ENCODE results near the gene MAN1A1. TPM values are rescaled to one million over a fixed set of nuclear protein-coding genes. Genes with fewer than 3 reads are reported as not detected.

Gene MAN1A1
- total RNA-seq, 4 donors from 2014 or later = 30.0 to 99.0 (median 69.8) TPM

GRCh38 chr6:119280080-119280479 is 69.5 kb downstream of the MAN1A1 start:
- Histone ChIP-seq H3K36me3 (no peaks in the 10 kb centered on the region), H3K4me1 (peaks cover 0 to 5% of the 10 kb centered on the region in 2 donors), H3K4me3 (no peak overlapping the region), H3K27me3 (no peaks in the 10 kb centered on the region), H3K9me3 (no peaks in the 10 kb centered on the region), H3K27ac (no peak overlapping the region)
- no peak for DNase-seq
- no peak for TF ChIP-seq POLR2A (IDR thresholded peaks at IDR 0.05)
- no peak for TF ChIP-seq CTCF (IDR thresholded peaks at IDR 0.05)
- intact Hi-C loops (cut with DNase I; ENCODE audit: low total_unique reads) = no loop called here

- H3K27ac ChIP-seq = no peak overlapping the region
- H3K4me1 ChIP-seq = peaks cover 0 to 9% of the 10 kb centered on the region in 2 donors
- DNase-seq = no peak
- no peaks in the 10 kb centered on the region for H3K27me3 ChIP-seq
- no peaks in the 10 kb centered on the region for H3K36me3 ChIP-seq
- H3K9me3 ChIP-seq = no peaks in the 10 kb centered on the region
- TF ChIP-seq POLR2A (IDR thresholded peaks at IDR 0.05) = no peak
- TF ChIP-seq CTCF (IDR thresholded peaks at IDR 0.05) = no peak
- intact Hi-C loops (cut with DNase I; ENCODE audit: low total_unique reads) = no loop called here
- H3K4me3 ChIP-seq = no peak overlapping the region
Observed at GRCh38 chr6:119278625-119279024, 70.9 kb downstream of the MAN1A1 start.

- Histone ChIP-seq H3K4me3 (no peak overlapping the region), H3K27me3 (no peaks in the 10 kb centered on the region), H3K9me3 (no peaks in the 10 kb centered on the region), H3K27ac (no peak overlapping the region), H3K36me3 (no peaks in the 10 kb centered on the region), H3K4me1 (peaks cover 0 to 9% of the 10 kb centered on the region in 2 donors)
- DNase-seq = no peak
- TF ChIP-seq POLR2A (IDR thresholded peaks at IDR 0.05) (no peak), CTCF (IDR thresholded peaks at IDR 0.05) (no peak)
- intact Hi-C loops (cut with DNase I; ENCODE audit: low total_unique reads) = no loop called here
Observed at GRCh38 chr6:119277052-119277451, 72.5 kb downstream of the MAN1A1 start.

- TF ChIP-seq CTCF (IDR thresholded peaks at IDR 0.05) (no peak), POLR2A (IDR thresholded peaks at IDR 0.05) (no peak)
- DNase-seq = no peak
- no peak overlapping the region for H3K27ac ChIP-seq
Observed at GRCh38 chr6:119276211-119276610, 73.3 kb downstream of the MAN1A1 start.

GRCh38 chr6:119274197-119274595 is 75.4 kb downstream of the MAN1A1 start:
- no peaks in the 10 kb centered on the region for H3K27me3 ChIP-seq
- intact Hi-C loops (cut with DNase I; ENCODE audit: low total_unique reads) = no loop called here
- no peaks in the 10 kb centered on the region for H3K36me3 ChIP-seq
- peaks cover 0 to 9% of the 10 kb centered on the region in 2 donors for H3K4me1 ChIP-seq
- TF ChIP-seq POLR2A (IDR thresholded peaks at IDR 0.05) = no peak
- TF ChIP-seq CTCF (IDR thresholded peaks at IDR 0.05) = no peak
- H3K9me3 ChIP-seq = peaks cover 0 to 10% of the 10 kb centered on the region in 2 donors
- no peak overlapping the region for H3K4me3 ChIP-seq
- no peak overlapping the region for H3K27ac ChIP-seq
- no peak for DNase-seq

More at GRCh38 chr6:119276211-119276610, 73.3 kb downstream of the MAN1A1 start:
- intact Hi-C loops (cut with DNase I; ENCODE audit: low total_unique reads) = no loop called here
- H3K4me3 ChIP-seq = no peak overlapping the region
- no peaks in the 10 kb centered on the region for H3K27me3 ChIP-seq
- peaks cover 0 to 9% of the 10 kb centered on the region in 2 donors for H3K4me1 ChIP-seq
- H3K36me3 ChIP-seq = no peaks in the 10 kb centered on the region
- peaks cover 0 to under 1% of the 10 kb centered on the region in 2 donors for H3K9me3 ChIP-seq

All from uterus (tissue), 4 donors.